PC-9 (cell line): ENCODE data around the gene DMAP1. TPM values are rescaled to one million over a fixed set of nuclear protein-coding genes. Genes with fewer than 3 reads are reported as not detected.

Experiments
- BruUV-seq: library from RNA; stranded (reverse); fragments of 400-500 nt; replicated peaks from 2 replicates; lab custom pipeline; 2021; lab: Mats Ljungman, UMichigan
- CTCF ChIA-PET: fragments of 300-600 bp; sonication (Branson Sonifier 250); formaldehyde crosslinking; loops from one replicate; lab custom pipeline; 2022; ENCODE audit warnings: antibody characterized with exemption; lab: Charles Lee
- POLR2A ChIA-PET: fragments of 300-600 bp; sonication (Branson Sonifier 250); formaldehyde crosslinking; loops from one replicate; lab custom pipeline; 2022; ENCODE audit warnings: antibody characterized with exemption; ENCODE audit not compliant: unreplicated experiment; lab: Charles Lee
- DNase-seq, 2 experiments: peaks; one replicate each; pipeline versions ENCODE4 v3.0.0 to v3.0.0-alpha.2; 2015 to 2022; ENCODE audit warnings: mixed read lengths in 1 of 2
- H2AFZ ChIP-seq: fragments of 200-600 bp; sonication (generic); 2 replicates; pipeline ENCODE4 v1.8.1; 2017; ENCODE audit warnings: antibody characterized with exemption
- H3F3A ChIP-seq: fragments of 200-600 bp; sonication (generic); 2 replicates; pipeline ENCODE4 v1.8.1; 2017; ENCODE audit warnings: antibody characterized with exemption, mild to moderate bottlenecking, low read depth; ENCODE audit not compliant: insufficient read depth
- H3K27ac ChIP-seq: fragments of 200-600 bp; sonication (generic); 2 replicates; pipeline ENCODE4 v1.6.1; 2016; ENCODE audit warnings: mixed run types
- H3K27me3 ChIP-seq: fragments of 200-600 bp; sonication (generic); 2 replicates; pipeline ENCODE4 v1.6.1; 2016; ENCODE audit warnings: low read depth, mixed run types; ENCODE audit not compliant: insufficient read depth
- H3K36me3 ChIP-seq: fragments of 200-600 bp; sonication (generic); 2 replicates; pipeline ENCODE4 v1.6.1; 2016; ENCODE audit warnings: low read depth, mixed run types
- H3K4me1 ChIP-seq: fragments of 200-600 bp; sonication (generic); replicated peaks from 2 replicates; pipeline ENCODE4 v1.6.1; 2016; ENCODE audit warnings: mixed run types; ENCODE audit not compliant: insufficient read depth
- H3K4me2 ChIP-seq: fragments of 200-600 bp; sonication (generic); 2 replicates; pipeline ENCODE4 v1.6.1; 2017; ENCODE audit warnings: mixed run types
- H3K4me3 ChIP-seq: fragments of 200-600 bp; sonication (generic); 2 replicates; pipeline ENCODE4 v1.6.1; 2016; ENCODE audit warnings: mixed run types
- H3K79me2 ChIP-seq: fragments of 200-600 bp; sonication (generic); 2 replicates; pipeline ENCODE4 v1.6.1; 2017; ENCODE audit warnings: low read depth, mixed run types
- H3K9me2 ChIP-seq: fragments of 200-600 bp; sonication (generic); 2 replicates; pipeline ENCODE4 v1.8.1; 2017; ENCODE audit warnings: mild to moderate bottlenecking; ENCODE audit not compliant: insufficient read depth
- H3K9me3 ChIP-seq: fragments of 200-600 bp; sonication (generic); 2 replicates; pipeline ENCODE4 v1.8.1; 2016; ENCODE audit warnings: low read depth; ENCODE audit not compliant: insufficient read depth
- H4K20me1 ChIP-seq: fragments of 200-600 bp; sonication (generic); 2 replicates; pipeline ENCODE4 v1.8.1; 2017; ENCODE audit not compliant: insufficient read depth
- EZH2 ChIP-seq: fragments of 200-600 bp; sonication (generic); IDR thresholded peaks from 2 replicates; pipeline ENCODE4 v1.8.0; 2017; ENCODE audit warnings: antibody characterized with exemption, low read depth
- intact Hi-C: fragments of 100-400 bp; cut with micrococcal nuclease; formaldehyde crosslinking; loops from one replicate; pipeline ENCODE4 v1.10.0; 2022; ENCODE audit not compliant: unreplicated experiment
- total RNA-seq: library from RNA; stranded (reverse); gene quantifications from 2 replicates; pipeline ENCODE4 v1.2.3, GENCODE V29; 2021
- TF ChIP-seq, protein P1 (sequence below): fragments of 200-600 bp; sonication (generic); conservative IDR thresholded peaks from 2 replicates; pipeline ENCODE4 v1.6.1; 2017; ENCODE audit warnings: mixed run types, antibody characterized with exemption, mild to moderate bottlenecking, moderate library complexity

Gene DMAP1
- total RNA-seq, 1 experiment from 2014 or later = 54.2 TPM

DNA sequence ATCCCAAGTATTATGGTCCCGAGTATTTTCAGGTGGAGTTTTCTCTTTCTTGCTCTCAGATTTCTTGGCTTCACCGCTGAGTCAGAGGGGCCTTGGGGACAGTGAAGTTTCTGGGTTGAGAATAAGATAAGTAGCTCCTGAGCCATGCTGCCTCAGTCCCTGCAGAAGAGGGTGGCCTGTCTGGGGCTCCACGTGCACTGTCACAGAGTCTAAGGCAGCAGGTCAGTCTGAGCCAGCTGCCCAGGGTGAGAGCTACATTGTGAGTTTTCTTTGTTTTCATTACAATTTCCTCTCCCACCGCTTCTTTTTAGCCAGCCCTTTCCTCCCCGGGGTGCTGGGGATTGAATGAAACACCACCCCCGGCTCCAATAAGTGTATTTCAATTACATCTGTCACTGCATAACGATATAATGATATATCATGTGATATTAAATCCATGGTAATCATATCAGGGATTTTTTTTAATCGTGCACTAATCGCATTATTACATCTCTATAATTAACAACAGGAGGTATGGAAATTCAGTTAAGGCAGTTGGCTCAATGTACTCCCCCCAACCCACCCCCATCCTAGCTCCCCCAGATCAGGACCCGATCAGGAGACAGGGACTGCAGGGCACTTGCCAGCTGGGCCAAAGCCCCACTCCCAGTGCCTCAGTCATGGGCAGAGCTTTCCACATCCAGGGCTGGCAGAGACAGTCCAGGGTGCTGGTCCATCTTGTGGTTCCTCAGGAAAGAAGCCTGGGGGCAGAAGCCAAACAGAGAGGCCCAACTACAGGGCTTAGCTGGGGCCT, 43.7 kb downstream of the DMAP1 start:
- Histone ChIP-seq H3K4me2 (no peak overlapping the region), H3K27ac (no peak overlapping the region), H3K36me3 (0 out of 2 replicates have a peak, but pooled peaks cover 11% of the 10 kb centered on the region), H3K4me3 (no peak overlapping the region), H3K9me2 (no peaks in the 10 kb centered on the region), H3K9me3 (no peaks in the 10 kb centered on the region), H3F3A (no peaks in the 10 kb centered on the region; the same call in 1 of the 2 replicates), H3K4me1 (peaks cover 13% of the 10 kb centered on the region), H2AFZ (no peak overlapping the region), H3K27me3 (no peaks in the 10 kb centered on the region), H4K20me1 (peaks cover 16% of the 10 kb centered on the region), H3K79me2 (no peaks in the 10 kb centered on the region)
- ChIA-PET POLR2A (interaction anchor here (0.5 kb wide), 1 partner anchor 1047 kb away, joined by 3 read pairs; no protein-coding TSS in a partner anchor), CTCF (no interaction called here)
- no peak for DNase-seq
- BruUV-seq = no TSS peak
- no peak for TF ChIP-seq EZH2
- TF ChIP-seq, protein P1, sequence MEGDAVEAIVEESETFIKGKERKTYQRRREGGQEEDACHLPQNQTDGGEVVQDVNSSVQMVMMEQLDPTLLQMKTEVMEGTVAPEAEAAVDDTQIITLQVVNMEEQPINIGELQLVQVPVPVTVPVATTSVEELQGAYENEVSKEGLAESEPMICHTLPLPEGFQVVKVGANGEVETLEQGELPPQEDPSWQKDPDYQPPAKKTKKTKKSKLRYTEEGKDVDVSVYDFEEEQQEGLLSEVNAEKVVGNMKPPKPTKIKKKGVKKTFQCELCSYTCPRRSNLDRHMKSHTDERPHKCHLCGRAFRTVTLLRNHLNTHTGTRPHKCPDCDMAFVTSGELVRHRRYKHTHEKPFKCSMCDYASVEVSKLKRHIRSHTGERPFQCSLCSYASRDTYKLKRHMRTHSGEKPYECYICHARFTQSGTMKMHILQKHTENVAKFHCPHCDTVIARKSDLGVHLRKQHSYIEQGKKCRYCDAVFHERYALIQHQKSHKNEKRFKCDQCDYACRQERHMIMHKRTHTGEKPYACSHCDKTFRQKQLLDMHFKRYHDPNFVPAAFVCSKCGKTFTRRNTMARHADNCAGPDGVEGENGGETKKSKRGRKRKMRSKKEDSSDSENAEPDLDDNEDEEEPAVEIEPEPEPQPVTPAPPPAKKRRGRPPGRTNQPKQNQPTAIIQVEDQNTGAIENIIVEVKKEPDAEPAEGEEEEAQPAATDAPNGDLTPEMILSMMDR = no peak
- intact Hi-C loops = no loop called here

DNA sequence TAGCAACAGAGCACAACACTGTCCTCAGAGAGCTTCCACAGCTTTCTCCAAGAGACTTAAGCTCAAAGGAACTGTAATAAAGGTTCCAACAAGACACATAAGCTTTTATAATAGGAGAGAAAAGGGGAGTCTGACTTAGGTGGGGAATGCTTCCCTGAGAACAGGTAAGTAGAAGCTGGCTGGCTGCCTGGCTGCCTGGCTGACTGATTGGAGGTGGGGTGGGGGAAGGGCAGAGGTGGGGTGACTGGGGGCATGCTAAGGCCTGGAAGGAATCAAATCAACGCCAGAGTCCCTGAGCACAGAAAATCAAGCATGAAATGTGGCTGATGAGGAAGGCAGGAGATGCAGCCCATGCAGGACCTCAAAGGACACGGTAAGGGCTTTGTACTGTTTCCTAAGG, 45.8 kb downstream of the DMAP1 start:
- Histone ChIP-seq H3K36me3 (0 out of 2 replicates have a peak, but pooled peaks cover 11% of the 10 kb centered on the region), H3K9me3 (no peaks in the 10 kb centered on the region), H2AFZ (no peak overlapping the region), H3K4me1 (peaks cover 16% of the 10 kb centered on the region), H3K4me2 (no peak overlapping the region), H3F3A (no peaks in the 10 kb centered on the region), H3K27me3 (no peaks in the 10 kb centered on the region), H4K20me1 (peaks cover 11% of the 10 kb centered on the region), H3K9me2 (no peaks in the 10 kb centered on the region), H3K4me3 (no peak overlapping the region), H3K27ac (no peak overlapping the region), H3K79me2 (no peaks in the 10 kb centered on the region)
- CTCF ChIA-PET = interaction anchor here (1.2 kb wide), 1 partner anchor 9 kb away, joined by 3 read pairs; no protein-coding TSS in a partner anchor
- intact Hi-C loops = no loop called here
- no TSS peak for BruUV-seq
- TF ChIP-seq, protein P1 = no peak
- TF ChIP-seq EZH2 = no peak
- POLR2A ChIA-PET = no interaction called here
- DNase-seq = no peak

DNA sequence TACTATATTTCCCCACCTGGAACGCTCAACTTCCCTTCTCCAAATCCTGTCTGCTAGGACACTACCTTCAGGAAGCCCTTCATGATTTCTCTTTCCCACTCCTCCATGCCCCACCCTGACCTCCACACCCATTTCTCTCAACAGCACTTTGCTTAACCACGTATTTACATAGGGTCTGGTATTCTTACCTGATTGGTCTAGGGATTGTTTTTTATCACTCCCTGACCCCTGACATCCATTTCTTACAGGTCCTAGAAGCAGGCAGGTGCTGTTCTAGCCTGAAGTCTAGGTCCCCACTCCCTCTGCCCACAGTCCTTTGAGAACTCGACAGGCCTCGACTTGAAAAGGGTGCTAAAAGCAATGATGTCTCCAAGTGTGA, 47.5 kb downstream of the DMAP1 start:
- TF ChIP-seq, protein P1 = no peak
- TF ChIP-seq EZH2 = no peak
- Histone ChIP-seq H3F3A (no peaks in the 10 kb centered on the region), H2AFZ (no peak overlapping the region), H4K20me1 (peaks cover 11% of the 10 kb centered on the region), H3K9me2 (no peaks in the 10 kb centered on the region), H3K4me1 (peaks cover 16% of the 10 kb centered on the region), H3K4me3 (no peak overlapping the region), H3K36me3 (0 out of 2 replicates have a peak, but pooled peaks cover 11% of the 10 kb centered on the region), H3K27me3 (no peaks in the 10 kb centered on the region), H3K9me3 (no peaks in the 10 kb centered on the region), H3K4me2 (peak overlapping the region; percentile 13; the same call in 1 of the 2 replicates), H3K79me2 (no peaks in the 10 kb centered on the region), H3K27ac (no peak overlapping the region)
- BruUV-seq = no TSS peak
- intact Hi-C loops = no loop called here
- DNase-seq = no peak
- ChIA-PET POLR2A (no interaction called here), CTCF (no interaction called here)
